ENCODE measurements around the gene RASGEF1C.

GRCh38 chr5:180211761-180212035, 2.7 kb upstream of the RASGEF1C start:
- TF ChIP-seq CTCF (tag by site-specific recombination; IDR thresholded peaks at IDR 0.05) (no peak), ZNF555 (tag by site-specific recombination; conservative IDR thresholded peaks at IDR 0.05) (no peak)
